DMS53 (cell line): ENCODE results near the gene TM4SF4.

Source experiments
- DNase-seq: peaks from one replicate; lab custom pipeline; 2025; lab: John Stamatoyannopoulos, UW

Gene TM4SF4

GRCh38 chr3:149486726-149487125, 12.2 kb downstream of the TM4SF4 start:
- DNase-seq = no peak

DNA sequence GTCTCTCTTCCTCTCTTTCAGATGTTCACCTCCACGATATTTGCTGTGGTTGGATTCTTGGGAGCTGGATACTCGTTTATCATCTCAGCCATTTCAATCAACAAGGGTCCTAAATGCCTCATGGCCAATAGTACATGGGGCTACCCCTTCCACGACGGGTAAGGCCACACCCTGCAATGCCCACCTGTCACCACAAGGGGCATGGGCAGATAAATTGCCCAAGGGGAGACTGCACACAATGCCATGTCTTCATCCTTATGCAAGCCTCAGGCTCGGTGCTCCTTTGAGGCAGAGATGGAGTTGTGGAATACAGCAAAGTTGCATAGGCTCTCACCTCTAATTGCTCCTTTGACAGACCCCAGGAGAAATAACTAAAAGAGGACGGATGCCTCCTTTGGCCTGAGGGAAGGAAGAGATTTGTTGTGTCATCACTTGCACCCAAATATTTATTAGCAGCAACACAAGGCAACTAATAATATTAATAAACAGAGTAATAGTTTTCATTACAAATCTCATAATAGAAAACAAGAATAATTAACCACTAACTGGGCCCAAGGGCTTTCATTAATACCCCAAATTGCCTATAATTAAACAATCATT, 13.2 kb downstream of the TM4SF4 start:
- DNase-seq = peak; percentile 53

DNA sequence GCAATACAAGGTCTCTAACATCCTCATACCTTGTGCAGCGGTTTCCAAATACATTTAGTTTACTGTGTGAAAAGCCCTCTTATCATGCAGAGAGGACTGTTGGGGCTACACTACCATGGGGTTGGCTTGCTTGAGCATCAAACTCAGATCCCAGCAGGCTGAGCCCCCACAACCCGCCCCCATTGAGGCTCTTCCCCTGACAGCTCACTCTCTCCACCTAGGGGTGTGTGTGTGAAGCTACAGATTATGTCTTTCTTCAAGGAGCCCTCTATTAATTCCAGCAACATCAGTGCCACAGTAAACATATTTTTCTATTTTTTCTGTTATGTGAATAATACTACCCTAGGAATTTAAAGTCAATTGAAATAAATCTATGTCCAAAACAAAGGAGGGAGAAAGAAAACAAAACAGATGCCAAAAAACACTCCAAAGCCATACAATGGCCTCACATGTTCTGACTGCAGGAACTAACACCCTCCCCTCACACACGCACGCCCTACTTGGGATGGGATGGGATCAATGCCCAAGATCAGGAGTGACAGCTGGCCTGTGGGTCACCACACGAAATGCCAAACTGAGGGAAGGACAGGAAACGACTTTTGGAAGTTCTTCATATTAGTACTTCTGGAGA, 14.7 kb downstream of the TM4SF4 start:
- peak; percentile 30 for DNase-seq

GRCh38 chr3:149490260-149490971, 15.9 kb downstream of the TM4SF4 start:
- no peak for DNase-seq

- DNase-seq = peak; percentile 33
Observed at GRCh38 chr3:149493315-149494021, 19.0 kb downstream of the TM4SF4 start.

GRCh38 chr3:149494022-149494758, 19.7 kb downstream of the TM4SF4 start:
- peak; percentile 77 for DNase-seq

DNA sequence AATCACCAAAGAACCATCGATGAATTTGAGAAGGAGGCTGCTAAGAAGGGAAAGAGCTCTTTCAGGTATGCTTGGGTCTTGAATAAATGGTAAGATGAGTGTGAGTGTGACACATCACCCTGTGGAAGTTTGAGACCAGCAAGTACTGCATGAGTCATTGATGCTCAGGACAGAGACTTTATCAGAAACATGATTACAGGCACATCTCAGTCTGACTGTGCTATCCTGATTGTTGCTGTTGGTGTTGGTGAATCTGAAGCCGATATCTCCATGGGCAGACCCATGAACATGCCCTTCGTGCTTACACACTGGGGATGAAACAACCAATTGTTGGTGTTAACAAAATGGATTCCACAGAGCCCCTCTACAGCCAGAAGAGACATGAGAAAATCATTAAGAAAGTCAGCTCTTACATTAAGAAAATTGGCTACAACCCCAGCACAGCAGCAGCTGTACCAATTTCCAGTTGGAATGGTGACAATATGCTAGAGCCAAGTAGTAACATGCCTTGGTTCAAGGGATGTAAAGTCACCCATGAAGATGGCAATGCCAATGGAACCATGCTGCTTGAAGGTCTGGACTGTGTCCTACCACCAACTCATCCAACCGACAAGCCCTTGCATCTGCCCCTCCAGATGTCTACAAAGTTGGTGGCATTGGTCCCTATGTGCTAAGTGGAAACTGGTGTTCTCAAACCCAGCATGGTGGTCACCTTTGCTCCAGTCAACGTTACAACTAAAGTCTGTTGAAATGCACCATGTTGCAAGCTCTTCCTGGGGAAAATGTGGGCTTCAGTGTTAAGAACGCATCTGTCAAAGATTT, 20.5 kb downstream of the TM4SF4 start:
- DNase-seq = no peak

GRCh38 chr3:149495581-149496125, 21.2 kb downstream of the TM4SF4 start:
- DNase-seq = no peak

GRCh38 chr3:149496891-149497290, 22.4 kb downstream of the TM4SF4 start:
- no peak for DNase-seq

DNA sequence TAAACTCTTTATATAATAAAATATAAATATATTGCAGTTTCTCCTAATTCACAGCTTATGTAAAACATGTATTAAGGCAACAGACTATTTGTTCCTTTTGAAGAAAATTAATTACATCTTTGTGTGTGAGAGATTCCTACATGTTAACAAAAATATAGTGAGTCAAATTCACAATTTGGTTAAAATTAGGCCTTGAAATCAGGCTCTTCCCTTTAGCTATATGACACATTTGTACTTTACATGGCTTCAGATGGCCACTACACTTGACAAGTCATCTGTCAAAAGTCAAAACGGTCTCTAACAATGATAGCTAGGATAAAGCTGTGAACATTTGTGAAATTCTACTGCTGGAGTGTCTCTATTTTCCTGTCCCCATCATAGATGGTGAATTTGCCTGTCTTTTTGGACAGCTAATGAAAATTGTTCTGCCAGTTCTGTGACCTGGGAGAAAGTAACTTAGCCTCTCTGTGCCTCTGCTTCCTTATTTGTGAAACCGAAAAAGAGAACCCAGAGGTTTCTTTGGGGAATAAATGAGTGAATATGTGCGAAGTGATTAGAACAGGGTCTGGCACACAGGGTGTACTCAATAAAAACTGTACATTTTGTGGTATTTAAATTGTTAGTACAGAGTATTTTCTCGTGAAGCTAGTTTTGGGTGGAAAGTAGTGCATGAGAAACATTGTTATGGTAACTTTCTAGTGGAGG, 23.6 kb downstream of the TM4SF4 start:
- no peak for DNase-seq

DNA sequence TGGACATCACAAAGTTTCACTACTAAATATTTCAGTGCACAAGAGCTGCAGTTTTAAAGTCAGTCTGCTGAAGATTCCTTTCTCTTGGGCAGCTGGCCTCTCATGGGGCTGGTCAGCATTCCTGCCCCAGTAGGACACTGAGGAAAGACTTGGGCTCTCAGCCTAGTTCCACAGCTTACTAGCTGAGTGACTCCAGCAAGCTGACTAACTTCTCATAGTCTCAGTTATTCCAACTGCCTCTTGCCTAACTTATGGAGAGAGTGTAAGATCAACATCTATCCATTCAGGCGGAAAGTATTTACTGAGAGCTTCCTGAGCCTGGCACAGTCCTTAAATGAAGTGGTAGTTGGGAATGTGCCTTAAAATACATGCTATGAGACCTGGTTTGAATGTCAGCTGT, 27.0 kb downstream of the TM4SF4 start:
- no peak for DNase-seq

- no peak for DNase-seq
Observed at GRCh38 chr3:149502438-149502837, 27.9 kb downstream of the TM4SF4 start.

DNA sequence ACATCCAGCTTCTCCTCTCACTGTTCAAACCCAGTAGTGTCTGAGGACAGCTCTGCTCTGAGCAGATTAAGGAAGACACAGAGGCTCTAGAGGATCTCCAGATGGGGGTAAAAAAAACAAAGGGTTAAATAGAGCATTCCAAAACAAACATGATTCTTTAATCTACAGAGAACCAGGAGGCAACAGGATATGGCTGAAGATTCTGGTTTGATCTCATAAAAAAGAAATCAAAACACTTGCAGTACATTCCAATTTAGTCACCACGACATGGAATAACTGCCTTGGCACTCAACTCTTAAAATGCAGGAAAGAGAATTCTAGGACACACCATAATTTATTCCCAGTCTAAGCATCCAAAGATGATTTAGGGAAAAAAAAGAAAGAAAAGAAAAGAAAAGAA, 32.0 kb downstream of the TM4SF4 start:
- DNase-seq = no peak

GRCh38 chr3:149506965-149507364, 32.5 kb downstream of the TM4SF4 start:
- DNase-seq = no peak

DNA sequence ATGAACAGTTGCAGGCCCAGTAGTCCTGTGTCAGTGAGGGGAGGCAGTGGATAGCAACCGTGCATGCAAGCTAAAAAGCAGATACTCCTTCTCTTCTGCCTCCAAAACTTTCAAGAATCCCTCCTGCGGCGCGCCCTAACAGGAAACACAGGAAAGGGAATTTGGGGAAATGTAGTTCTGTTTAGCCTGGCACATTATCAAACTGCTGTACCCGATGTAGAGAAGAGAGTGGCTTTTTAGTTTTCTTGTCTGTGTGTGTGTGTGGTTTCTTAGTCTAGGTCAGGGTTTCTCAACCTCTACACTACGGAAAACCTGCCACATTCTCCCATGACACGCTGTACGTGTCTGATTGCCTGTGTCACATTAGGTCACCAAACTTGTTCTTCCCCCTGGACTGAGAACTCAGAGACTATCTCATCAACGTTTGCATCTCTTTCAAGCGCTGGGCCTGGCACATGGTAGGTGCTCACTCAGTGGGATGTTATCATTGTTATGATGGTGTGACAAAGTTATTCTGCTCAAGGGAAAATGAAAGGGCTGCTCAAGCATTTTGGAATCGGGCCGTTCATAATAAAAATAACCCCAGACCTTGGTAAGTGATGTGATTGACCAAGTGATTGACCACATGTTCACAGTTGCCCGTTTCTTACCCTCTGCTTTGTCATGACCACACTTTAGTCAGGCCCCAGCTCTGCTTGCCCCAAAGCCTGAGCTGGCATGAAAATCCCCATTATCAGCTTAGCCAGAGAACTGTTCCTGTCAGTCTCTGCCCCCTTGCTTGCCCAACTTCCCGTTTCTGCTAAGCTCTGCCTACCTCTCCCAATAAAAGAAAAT, 33.2 kb downstream of the TM4SF4 start:
- no peak for DNase-seq

DNA sequence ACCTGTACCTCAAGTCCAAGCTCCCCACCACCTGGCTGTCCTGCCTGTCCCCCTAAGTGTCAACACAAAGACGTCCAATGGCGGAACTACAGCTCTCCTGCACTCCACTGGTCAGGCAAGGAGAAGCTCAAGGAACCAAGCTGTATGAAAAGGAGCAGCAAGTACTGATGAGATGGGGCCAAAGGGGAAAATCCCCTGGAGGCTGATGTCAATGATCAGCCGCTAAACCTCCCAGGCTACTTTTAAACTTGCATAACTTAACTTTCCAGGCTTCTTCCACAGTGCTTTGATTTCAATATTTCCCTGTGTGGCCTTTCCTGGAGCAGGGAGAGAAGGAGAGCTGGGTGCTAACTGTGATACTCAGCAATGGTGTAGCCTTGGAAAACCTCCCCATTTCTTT, 35.0 kb downstream of the TM4SF4 start:
- DNase-seq = no peak

- DNase-seq = no peak
Observed at GRCh38 chr3:149510480-149510879, 36.0 kb downstream of the TM4SF4 start.

DNA sequence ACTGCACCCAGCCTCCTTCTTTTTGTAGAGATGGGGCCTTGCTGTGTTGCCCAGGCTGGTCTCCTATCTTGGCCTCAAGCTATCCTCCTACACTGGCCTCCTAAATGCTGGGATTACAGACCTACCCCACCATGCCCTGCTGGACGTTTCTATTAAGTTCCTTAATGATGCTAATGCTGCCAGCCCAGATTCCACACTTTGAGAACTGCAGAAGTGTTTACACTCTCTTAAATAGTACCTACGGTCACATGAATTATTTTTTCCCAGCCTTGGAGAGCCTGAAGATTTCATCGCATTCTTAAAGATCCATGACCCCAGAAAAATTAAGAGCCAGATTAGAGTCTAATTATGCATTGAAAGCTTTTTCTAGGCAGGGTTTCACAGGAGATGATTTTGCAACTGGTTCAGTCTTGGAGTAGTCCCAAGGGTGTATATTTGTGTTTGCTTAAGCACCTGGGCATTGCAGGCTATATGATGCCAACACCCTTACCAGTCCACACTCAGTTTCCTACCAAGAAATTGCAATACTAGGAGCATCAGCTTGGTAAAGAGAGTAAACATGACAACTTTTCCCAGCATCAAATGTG, 36.6 kb downstream of the TM4SF4 start:
- DNase-seq = no peak
